DMS153 treated with DMSO at 0.1 percent for 48 hours (cell line): ENCODE results near the gene PALS2.

Source experiments
- DNase-seq: peaks from one replicate; lab custom pipeline; 2025; ENCODE audit not compliant: unreplicated experiment; lab: John Stamatoyannopoulos, UW

PALS2 gene

GRCh38 chr7:24587853-24588252, 14.6 kb downstream of the PALS2 start:
- no peak for DNase-seq

- no peak for DNase-seq
Measured at GRCh38 chr7:24591152-24591551, 17.9 kb downstream of the PALS2 start.

- no peak for DNase-seq
Measured at GRCh38 chr7:24595671-24596418, 22.6 kb downstream of the PALS2 start.

GRCh38 chr7:24597014-24597413, 23.8 kb downstream of the PALS2 start:
- DNase-seq, result no peak

- DNase-seq, result no peak
Measured at GRCh38 chr7:24601600-24601999, 28.3 kb downstream of the PALS2 start.

- DNase-seq, result no peak
Measured at GRCh38 chr7:24602860-24603456, 29.7 kb downstream of the PALS2 start.

GRCh38 chr7:24604630-24605029, 31.4 kb downstream of the PALS2 start:
- no peak for DNase-seq

GRCh38 chr7:24608504-24608903, 35.3 kb downstream of the PALS2 start:
- no peak for DNase-seq

GRCh38 chr7:24609059-24609458, 35.8 kb downstream of the PALS2 start:
- DNase-seq, result no peak

GRCh38 chr7:24609570-24609969, 36.3 kb downstream of the PALS2 start:
- DNase-seq, result no peak

GRCh38 chr7:24611130-24611529, 37.9 kb downstream of the PALS2 start:
- DNase-seq, result no peak

- no peak for DNase-seq
Measured at GRCh38 chr7:24617957-24618616, 44.8 kb downstream of the PALS2 start.

GRCh38 chr7:24619978-24620377, 46.7 kb downstream of the PALS2 start:
- DNase-seq, result no peak

- no peak for DNase-seq
Measured at GRCh38 chr7:24622646-24623182, 49.5 kb downstream of the PALS2 start.
